GM21360 (cell line): Measurements from ENCODE around the gene ESYT1.

Experiments
- ATAC-seq: cut with Tn5 transposase; IDR thresholded peaks from one replicate; pipeline ENCODE4 v1.9.1; 2021; ENCODE audit warnings: mild to moderate bottlenecking, moderate library complexity; ENCODE audit not compliant: unreplicated experiment

ESYT1 gene, protein sequence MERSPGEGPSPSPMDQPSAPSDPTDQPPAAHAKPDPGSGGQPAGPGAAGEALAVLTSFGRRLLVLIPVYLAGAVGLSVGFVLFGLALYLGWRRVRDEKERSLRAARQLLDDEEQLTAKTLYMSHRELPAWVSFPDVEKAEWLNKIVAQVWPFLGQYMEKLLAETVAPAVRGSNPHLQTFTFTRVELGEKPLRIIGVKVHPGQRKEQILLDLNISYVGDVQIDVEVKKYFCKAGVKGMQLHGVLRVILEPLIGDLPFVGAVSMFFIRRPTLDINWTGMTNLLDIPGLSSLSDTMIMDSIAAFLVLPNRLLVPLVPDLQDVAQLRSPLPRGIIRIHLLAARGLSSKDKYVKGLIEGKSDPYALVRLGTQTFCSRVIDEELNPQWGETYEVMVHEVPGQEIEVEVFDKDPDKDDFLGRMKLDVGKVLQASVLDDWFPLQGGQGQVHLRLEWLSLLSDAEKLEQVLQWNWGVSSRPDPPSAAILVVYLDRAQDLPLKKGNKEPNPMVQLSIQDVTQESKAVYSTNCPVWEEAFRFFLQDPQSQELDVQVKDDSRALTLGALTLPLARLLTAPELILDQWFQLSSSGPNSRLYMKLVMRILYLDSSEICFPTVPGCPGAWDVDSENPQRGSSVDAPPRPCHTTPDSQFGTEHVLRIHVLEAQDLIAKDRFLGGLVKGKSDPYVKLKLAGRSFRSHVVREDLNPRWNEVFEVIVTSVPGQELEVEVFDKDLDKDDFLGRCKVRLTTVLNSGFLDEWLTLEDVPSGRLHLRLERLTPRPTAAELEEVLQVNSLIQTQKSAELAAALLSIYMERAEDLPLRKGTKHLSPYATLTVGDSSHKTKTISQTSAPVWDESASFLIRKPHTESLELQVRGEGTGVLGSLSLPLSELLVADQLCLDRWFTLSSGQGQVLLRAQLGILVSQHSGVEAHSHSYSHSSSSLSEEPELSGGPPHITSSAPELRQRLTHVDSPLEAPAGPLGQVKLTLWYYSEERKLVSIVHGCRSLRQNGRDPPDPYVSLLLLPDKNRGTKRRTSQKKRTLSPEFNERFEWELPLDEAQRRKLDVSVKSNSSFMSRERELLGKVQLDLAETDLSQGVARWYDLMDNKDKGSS

DNA sequence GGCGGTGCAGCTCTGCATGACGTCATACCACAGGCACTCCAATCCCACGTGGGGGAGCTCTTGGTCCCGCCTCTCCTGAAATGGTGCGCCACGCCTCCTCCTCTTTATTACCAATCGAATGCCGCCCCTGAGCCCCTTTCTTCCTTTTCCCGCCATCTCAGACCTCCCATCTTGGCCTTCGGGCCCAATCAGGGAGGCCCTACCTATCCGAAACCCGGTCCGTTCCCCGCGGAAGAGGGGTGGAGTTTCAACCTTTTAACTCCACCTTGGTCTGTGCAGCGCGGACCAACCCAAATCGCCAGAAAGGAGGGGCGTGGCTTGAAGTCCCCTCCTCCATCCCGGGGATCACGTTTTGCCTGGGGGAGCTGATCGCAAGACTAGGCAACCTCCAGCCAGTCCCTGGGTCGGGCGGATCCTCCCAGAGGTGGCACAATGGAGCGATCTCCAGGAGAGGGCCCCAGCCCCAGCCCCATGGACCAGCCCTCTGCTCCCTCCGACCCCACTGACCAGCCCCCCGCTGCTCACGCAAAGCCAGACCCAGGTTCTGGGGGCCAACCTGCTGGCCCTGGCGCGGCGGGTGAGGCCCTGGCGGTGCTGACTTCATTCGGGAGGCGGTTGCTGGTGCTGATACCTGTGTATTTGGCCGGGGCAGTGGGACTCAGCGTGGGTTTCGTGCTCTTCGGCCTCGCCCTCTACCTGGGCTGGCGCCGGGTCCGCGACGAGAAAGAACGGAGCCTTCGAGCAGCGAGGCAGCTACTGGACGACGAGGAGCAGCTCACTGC lies at the start of gene ESYT1:
TSS of gene ESYT1 (plus strand) at position 380 of the 782 bp plus-strand sequence. CDS start at position 433, 53 bp downstream.
- ATAC-seq = peak; percentile 85

DNA sequence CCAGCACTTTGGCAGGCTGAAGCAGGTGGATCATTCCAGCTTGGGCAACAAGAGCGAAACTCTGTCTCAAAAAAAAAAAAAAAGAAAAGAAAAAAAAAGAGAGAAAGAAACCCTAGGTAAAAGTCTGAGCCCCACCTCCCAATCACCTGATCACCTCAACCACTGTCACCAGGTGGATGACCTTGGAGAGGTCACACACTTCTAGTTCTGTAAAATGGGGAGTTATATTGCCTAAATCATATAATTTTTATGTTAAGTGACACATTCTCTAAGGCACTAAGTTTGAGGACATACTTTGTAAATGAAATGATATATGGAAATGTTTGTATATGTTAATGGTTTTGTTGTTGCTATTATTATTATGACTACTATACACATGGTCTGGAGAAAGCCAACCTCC lies 49.6 kb upstream of the ESYT1 start:
- ATAC-seq = no peak

DNA sequence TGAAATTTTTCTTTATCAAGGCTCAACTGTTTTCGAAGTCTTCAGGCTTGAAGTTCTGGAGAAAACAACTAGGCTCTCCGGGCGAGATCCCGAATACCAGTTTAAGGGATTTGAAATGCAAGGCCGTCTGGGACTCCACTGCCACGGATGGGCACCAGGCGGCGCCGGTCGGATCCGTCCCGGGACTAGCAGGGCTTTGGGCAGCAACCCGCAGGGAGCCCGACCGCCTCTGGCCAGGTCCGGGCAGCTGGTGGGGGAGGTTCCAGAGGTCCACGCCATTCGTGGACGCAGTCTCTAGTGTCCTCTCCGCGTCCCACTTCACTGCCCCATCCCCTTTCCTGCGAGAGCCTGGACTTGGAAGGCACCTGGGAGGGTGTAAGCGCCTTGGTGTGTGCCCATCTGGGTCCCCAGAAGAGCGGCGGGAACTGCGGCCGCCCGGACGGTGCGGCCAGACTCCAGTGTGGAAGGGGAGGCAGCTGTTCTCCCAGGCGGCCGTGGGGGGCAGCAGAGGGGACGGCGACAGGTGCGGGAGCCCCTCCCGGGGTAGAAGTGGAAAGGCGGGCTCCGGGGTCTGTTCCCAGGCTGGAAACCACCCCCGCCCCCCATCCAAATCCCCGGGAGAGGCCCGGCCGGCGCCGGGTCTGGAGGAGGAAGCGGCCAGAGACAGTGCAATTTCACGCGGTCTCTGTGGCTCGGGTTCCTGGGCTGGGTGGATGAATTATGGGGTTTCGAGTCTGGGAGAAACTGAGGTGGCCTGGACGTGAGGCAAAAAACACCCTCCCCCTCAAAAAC lies 48.9 kb upstream of the ESYT1 start:
- ATAC-seq = peak; percentile 51

DNA sequence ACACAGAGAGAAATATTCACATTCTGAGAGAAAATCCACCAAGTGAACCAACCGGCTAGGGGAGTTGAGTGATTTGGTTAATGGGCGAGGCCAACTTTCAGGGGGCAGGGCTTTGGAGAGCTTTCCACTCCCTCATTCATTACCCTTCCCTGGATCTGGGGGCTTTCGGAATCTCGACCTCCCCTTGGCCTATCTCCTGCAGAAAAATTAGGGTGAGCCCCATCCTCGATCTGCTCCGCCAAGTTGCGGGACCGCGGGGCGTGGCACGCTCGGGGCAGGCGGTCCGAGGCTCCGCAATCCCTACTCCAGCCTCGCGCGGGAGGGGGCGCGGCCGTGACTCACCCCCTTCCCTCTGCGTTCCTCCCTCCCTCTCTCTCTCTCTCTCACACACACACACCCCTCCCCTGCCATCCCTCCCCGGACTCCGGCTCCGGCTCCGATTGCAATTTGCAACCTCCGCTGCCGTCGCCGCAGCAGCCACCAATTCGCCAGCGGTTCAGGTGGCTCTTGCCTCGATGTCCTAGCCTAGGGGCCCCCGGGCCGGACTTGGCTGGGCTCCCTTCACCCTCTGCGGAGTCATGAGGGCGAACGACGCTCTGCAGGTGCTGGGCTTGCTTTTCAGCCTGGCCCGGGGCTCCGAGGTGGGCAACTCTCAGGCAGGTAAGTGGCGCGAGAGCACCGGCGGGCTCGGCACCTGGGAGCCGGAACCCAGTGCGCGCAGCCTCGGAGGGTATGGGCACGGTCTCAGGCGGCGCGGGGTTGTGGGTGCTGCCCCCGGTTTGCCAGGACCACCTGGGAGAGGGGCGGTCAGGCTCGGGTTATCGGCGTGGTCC lies 48.1 kb upstream of the ESYT1 start, which contains the start of gene ERBB3:
TSS of gene ERBB3 (plus strand) at position 443 of the 833 bp plus-strand sequence. CDS start at position 579, 136 bp downstream.
- no peak for ATAC-seq

DNA sequence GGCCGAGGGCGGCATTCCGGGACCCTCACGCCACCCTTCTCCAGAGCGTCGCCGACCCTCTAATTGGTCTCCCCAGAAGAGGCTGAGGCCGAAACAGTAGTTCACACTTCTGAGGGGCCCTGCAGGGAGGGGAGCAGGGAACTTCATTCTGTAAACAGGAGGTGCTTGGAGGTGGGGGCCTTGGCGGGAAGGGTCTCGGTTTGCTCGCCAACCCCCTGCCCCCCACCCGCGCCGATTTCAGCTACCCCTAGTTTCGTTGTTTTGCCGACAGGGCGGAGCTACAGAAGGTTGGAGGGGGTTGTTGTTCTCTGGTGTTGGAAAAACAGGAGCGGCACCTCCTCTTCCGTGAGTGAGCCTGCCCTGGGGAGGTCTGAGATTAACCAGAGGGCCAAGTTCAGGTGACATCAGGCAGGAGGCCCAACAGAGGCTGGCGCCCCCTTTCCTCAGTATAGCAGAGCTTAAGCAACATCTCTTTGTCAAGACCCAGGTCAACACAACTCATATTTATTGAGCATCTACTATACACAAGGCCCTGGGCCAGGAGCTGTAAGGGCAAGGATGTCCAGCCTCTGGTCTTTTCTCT lies 47.4 kb upstream of the ESYT1 start:
- no peak for ATAC-seq

DNA sequence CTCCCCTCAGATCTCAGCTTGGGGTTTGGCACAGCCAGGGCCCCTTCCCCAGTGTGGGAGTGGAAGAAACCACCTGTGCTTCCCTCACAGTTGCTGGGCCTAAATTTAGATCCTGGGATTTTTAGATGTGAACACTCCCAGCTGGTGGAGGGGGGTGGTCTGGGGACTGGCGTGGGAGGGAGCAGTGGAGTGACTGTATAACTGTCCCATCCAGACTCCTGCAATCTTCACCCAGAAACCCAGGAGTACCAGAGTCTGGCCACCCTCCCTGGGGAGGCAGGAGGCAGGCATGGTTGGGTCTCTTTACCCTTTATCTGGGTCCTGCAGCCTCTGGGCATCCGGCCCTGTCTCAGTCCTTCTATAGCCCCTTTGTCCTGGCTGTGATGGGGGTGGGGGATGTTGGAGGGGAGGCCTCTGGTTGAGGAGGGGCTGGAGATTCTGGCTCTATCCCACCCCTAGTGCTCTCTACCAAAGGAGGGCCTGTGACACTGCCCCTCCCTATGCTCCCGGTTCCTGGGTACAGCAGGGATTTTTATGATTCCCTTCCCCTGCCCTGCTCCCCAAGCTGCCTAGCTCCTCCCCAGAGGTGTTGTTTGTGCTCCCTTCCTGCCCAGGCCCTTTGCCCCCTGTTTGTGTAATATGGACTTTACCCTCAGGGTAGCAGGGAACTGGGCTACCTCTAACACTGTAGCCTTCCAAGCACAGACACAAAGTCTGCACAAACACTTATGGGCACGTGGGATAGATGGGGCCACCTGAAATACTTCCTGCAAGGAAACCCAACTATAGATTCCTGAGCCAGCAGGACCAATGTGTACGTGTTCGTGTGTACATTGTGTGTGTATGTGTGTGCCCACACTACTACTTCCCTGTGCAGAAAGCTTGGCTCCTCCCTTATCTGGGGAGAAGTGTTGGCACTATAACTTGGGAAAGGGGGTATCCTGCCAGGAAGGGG lies 46.4 kb upstream of the ESYT1 start:
- no peak for ATAC-seq

DNA sequence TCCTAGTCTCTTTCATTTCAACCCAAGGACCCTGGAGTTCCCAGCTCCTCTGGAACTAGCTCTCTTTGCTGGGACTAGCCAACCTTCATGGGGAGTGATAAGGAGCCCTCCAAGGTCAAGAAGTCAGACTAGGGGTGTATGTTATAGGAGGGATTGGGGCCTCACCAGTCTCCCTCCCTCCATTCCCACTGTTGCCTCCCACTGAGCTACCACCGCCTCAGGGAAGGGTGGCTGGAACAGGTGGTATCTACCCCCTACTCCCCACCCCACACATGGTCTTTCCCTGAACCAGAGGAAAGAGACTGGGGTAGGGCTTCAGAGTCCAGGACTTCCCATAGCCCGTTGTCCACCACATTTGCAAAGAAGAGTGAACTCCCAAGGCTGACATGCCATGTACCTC lies 45.7 kb upstream of the ESYT1 start:
- ATAC-seq = no peak

DNA sequence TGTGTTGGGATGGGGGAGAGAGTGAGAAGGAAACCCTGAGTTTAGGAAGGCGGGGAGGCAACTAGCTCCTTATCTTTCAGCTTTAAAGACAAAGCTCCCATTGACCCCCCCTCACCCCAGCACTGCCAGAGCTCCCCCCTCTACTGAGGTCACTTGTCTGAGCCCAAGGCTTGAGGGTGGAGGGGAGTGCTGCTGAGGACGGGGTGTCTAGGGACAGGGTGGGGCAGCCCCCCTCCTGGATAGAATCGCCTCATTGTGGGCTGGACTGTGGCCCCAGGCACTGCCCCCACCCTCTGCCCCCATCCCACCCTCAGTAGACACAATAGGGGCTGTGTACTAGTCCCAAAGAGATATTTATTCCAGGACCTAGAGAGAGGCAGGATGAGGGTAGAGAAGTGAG lies 45.1 kb upstream of the ESYT1 start:
- no peak for ATAC-seq

DNA sequence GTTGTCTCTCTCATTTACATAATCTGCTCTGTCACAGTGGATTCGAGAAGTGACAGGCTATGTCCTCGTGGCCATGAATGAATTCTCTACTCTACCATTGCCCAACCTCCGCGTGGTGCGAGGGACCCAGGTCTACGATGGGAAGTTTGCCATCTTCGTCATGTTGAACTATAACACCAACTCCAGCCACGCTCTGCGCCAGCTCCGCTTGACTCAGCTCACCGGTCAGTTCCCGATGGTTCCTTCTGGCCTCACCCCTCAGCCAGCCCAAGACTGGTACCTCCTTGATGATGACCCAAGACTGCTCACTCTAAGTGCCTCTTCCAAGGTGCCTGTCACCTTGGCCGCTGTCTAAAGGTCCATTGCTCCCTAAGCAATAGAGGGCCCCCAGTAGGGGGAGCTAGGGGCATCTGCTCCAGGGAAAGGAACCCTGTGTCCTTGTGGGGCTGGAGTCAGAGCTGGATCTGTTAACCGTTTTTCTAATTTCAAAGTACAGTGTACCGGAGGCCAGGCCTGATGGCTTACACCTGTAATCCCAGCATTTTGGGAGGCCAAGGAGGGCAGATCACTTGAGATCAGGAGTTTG lies 43.0 kb upstream of the ESYT1 start:
- ATAC-seq = no peak

DNA sequence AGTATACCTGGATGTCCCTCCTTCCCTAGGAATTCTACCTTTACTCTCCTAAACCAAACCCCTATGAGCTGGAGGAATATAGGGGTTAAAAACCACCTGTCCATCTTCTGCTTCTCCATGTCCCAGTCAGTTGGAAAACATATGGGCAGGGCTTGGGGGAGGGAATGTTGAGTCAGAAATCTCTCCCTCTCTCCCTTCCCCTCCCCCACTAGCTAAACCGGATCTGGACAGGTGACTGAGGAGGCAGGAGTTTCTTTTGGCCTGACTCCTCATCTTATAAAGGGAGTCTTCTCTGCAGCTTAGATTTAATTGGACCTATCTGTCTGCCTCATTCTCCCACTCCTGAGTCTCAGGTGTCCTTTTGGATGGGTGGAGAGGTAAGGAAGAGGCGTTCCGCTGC lies 42.0 kb upstream of the ESYT1 start:
- no peak for ATAC-seq

DNA sequence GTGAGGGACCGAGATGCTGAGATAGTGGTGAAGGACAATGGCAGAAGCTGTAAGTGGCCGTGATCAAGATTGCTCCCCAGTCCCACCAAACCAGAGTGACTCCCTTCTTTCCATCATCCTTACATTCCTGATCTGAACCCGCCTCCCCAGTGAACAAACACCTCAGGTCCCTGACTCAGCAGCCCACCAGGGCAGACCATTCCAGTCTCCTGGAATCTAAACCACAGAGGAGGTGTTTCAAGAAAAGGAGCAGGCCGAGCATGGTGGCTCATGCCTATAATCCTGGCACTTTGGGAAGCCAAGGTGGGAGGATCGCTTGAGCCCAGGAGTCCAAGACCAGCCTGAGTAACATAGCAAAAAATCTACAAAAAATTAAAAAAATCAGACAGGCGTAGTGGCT lies 41.5 kb upstream of the ESYT1 start:
- ATAC-seq = no peak

DNA sequence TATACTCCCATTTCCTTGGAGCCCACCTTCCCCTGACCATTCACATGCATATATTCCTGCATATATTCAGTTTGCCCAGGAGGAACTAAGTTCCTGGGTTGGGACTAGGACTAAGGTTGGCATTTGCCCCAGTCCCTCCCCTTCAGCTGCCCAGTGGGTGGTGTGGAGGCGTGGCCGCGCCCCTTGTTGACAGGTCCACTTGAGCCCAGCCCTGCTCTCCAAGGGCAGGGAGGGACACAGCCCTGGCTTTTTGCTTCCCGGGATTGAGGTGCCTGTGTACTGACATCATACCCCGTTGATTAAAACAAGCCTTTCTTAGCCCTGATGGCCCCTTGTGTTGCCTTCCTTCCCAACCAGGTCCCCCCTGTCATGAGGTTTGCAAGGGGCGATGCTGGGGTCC lies 40.8 kb upstream of the ESYT1 start:
- no peak for ATAC-seq

DNA sequence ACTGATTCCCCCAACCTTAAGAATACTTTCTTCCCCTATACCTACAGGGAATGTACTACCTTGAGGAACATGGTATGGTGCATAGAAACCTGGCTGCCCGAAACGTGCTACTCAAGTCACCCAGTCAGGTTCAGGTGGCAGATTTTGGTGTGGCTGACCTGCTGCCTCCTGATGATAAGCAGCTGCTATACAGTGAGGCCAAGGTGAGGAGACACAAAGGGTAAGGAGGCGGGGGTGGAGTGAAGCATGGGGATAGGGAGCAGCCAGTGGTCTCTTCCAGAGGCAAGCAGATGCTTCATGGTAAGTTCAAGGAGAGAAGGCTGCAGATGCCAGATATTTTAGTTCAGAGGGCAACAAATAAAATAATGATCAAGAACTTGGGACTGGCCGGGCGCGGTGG lies 30.3 kb upstream of the ESYT1 start:
- no peak for ATAC-seq

DNA sequence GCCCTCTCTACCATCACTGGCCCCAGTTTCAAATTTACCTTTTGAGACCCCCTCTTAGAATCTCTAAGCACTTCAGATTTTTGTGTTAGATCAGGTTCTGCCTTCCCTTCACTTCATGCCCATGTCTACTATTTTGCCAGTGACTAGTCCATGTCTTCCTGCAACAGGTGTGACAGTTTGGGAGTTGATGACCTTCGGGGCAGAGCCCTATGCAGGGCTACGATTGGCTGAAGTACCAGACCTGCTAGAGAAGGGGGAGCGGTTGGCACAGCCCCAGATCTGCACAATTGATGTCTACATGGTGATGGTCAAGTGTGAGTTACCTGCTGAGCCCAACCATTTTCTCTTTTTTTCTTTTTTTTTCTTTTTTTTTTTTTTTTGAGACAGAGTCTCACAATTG lies 29.5 kb upstream of the ESYT1 start:
- ATAC-seq = no peak

DNA sequence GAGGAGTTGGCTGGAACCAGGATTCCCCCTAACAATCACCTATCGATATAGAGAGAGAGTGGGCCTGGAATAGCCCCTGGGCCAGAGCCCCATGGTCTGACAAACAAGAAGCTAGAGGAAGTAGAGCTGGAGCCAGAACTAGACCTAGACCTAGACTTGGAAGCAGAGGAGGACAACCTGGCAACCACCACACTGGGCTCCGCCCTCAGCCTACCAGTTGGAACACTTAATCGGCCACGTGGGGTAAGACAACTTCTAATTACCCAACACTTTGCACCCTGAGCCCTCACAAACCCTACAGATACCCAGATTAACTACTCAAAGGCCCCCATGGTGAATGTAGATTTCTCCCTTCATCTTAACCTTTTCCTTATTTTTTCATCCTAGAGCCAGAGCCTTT lies 28.3 kb upstream of the ESYT1 start:
- no peak for ATAC-seq

DNA sequence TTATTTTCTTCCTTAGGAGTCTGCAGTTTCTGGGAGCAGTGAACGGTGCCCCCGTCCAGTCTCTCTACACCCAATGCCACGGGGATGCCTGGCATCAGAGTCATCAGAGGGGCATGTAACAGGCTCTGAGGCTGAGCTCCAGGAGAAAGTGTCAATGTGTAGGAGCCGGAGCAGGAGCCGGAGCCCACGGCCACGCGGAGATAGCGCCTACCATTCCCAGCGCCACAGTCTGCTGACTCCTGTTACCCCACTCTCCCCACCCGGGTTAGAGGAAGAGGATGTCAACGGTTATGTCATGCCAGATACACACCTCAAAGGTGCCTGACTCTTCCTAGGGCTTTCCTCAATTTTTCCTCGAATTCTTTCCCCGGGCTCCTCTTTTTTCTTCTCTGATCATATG lies 27.0 kb upstream of the ESYT1 start:
- no peak for ATAC-seq

DNA sequence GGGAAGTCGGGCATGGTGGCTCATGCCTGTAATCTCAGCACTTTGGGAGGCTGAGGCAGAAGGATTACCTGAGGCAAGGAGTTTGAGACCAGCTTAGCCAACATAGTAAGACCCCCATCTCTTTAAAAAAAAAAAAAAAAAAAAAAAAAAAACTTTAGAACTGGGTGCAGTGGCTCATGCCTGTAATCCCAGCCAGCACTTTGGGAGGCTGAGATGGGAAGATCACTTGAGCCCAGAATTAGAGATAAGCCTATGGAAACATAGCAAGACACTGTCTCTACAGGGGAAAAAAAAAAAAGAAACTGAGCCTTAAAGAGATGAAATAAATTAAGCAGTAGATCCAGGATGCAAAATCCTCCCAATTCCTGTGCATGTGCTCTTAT lies 25.4 kb upstream of the ESYT1 start:
- ATAC-seq = no peak
